Astrocyte of the spinal cord (primary cell): ENCODE measurements around the gene SH3TC2.

ENCODE experiments used
- DNase-seq: peaks from one replicate; pipeline ENCODE4 v3.0.0; 2011; ENCODE audit warnings: low read depth, low spot score
- H3K4me3 ChIP-seq: 2 replicates; pipeline ENCODE4 v1.5.1; 2011; ENCODE audit warnings: low read depth, mild to moderate bottlenecking, low read length, moderate library complexity
- CTCF ChIP-seq: IDR thresholded peaks from 2 replicates; pipeline ENCODE4 v1.5.1; 2012; ENCODE audit warnings: low read depth, mild to moderate bottlenecking, low read length, inconsistent platforms
- in situ Hi-C: cut with HindIII; loops from 2 replicates; pipeline ENCODE4 v1.10.0; 2017; ENCODE audit warnings: low sequenced_read_pairs

SH3TC2 gene

GRCh38 chr5:148967783-148968182 is 95.1 kb downstream of the SH3TC2 start:
- TF ChIP-seq CTCF: no peak
- H3K4me3 ChIP-seq: no peak overlapping the region
- in situ Hi-C loops: no loop called here
- no peak for DNase-seq

- no peak for TF ChIP-seq CTCF
- DNase-seq: no peak
- in situ Hi-C loops: no loop called here
- H3K4me3 ChIP-seq: no peak overlapping the region
These were observed 95.9 kb downstream of the SH3TC2 start for GRCh38 chr5:148966938-148967337.

- in situ Hi-C loops: no loop called here
- DNase-seq: no peak
- no peak overlapping the region for H3K4me3 ChIP-seq
- no peak for TF ChIP-seq CTCF
These were observed 96.5 kb downstream of the SH3TC2 start for GRCh38 chr5:148966348-148966747.

- in situ Hi-C loops: no loop called here
These were observed 97.2 kb downstream of the SH3TC2 start for GRCh38 chr5:148965511-148966265.

GRCh38 chr5:148963664-148964063 is 99.2 kb downstream of the SH3TC2 start:
- DNase-seq: no peak
- no peak for TF ChIP-seq CTCF
- no peak overlapping the region for H3K4me3 ChIP-seq
- in situ Hi-C loops: no loop called here

More at GRCh38 chr5:148965511-148966265, 97.2 kb downstream of the SH3TC2 start:
- peak; percentile 95 for DNase-seq
- no peak overlapping the region for H3K4me3 ChIP-seq
- TF ChIP-seq CTCF: no peak

- DNase-seq: no peak
- no peak for TF ChIP-seq CTCF
- no peak overlapping the region for H3K4me3 ChIP-seq
- in situ Hi-C loops: no loop called here
These were observed 100.0 kb downstream of the SH3TC2 start for GRCh38 chr5:148962761-148963324.
